Psoas muscle (tissue), 8 donors: ENCODE results near the gene PCDHA9. TPM values are rescaled to one million over a fixed set of nuclear protein-coding genes. Genes with fewer than 3 reads are reported as not detected.
"Not testable (repeated sequence)": the region's sequence is repeated elsewhere in the genome, so short reads cannot be mapped to it uniquely, and the experiment has no call there.

Experiments
- ATAC-seq, 4 donors: fragments of 200-7000 bp; cut with Tn5 transposase; one replicate each; pipeline ENCODE4 v1.9.1; 2020; ENCODE audit warnings: moderate library complexity in 3 of 4, mild to moderate bottlenecking in 2 of 4
- DNase-seq, 2 donors: peaks; one replicate each; pipeline ENCODE4 v3.0.0-alpha.2; 2020
- H3K27ac ChIP-seq: fragments of 200-600 bp; one replicate; pipeline ENCODE4 v1.8.0; 2022
- H3K27me3 ChIP-seq, 3 donors: fragments of 200-600 bp in 1 of 3; one replicate each; pipeline versions ENCODE4 v1.6.1 to v1.8.0; 2013 to 2022; ENCODE audit warnings: low read length in 2 of 3, mild to moderate bottlenecking in 2 of 3, moderate library complexity in 1 of 3; ENCODE audit not compliant: insufficient read depth in 3 of 3
- H3K36me3 ChIP-seq, 2 donors: fragments of 200-600 bp in 1 of 2; one replicate each; pipeline versions ENCODE4 v1.6.1 to v1.8.0; 2013 to 2022; ENCODE audit warnings: low read depth in 1 of 2, mild to moderate bottlenecking in 1 of 2, moderate library complexity in 1 of 2; ENCODE audit not compliant: insufficient read depth in 1 of 2
- H3K4me1 ChIP-seq: fragments of 200-600 bp; one replicate; pipeline ENCODE4 v1.8.0; 2022
- H3K4me3 ChIP-seq: fragments of 200-600 bp; one replicate; pipeline ENCODE4 v1.8.0; 2022; ENCODE audit warnings: mild to moderate bottlenecking
- H3K9me3 ChIP-seq: fragments of 200-600 bp; one replicate; pipeline ENCODE4 v1.8.0; 2022
- WGBS, 3 donors: extraction: QIAGEN DNeasy Blood & Tissue Kit; methylation state at CpG; one replicate each; pipeline versions ENCODE4 v1.1.6 to v1.1.7; 2013; 5-methylcytosine and 5-hydroxymethylcytosine counted together
- intact Hi-C, 2 donors: fragments of 100-400 bp; cut with DNase I; formaldehyde crosslinking; loops; one replicate each; pipeline versions ENCODE4 v1.11.0 to v1.14.2; 2022
- polyA plus RNA-seq, 3 donors: library from polyadenylated mRNA; stranded (reverse); fragments of 200-250 nt; gene quantifications; one replicate each; pipeline ENCODE4 v1.2.3, GENCODE V29; 2013
- total RNA-seq, 4 donors: library from RNA; stranded (reverse); fragmentation: NEBNext Ultra II Directional in 2 of 4; extraction: Animal tissue kit (Norgen Biotek cat#: 25700) in 2 of 4; gene quantifications; one replicate each; pipeline versions ENCODE4 v1.2.1 to v1.2.4, GENCODE V29; 2021 to 2023
- TF ChIP-seq, protein P1 (sequence below): fragments of 200-600 bp; IDR thresholded peaks from one replicate; pipeline ENCODE4 v1.8.0; 2022; ENCODE audit warnings: antibody characterized with exemption
- donor health status: healthy with polysubstance abuse.
- donor health status: DM: no; HTN: no; CAD: no; lungs with moderate emphysema.
- donor health status: Bipolar disorder and iron deficiency.
- donor health status: healthy.
- donor health status: DM: yes; HTN: yes; CAD: no.
- donor health status: DM: no; HTN: no; CAD: no.
- donor health status: DM: no; HTN: no; CAD: no.
- donor health status: DM: yes; HTN: yes; CAD: no.

PCDHA9 gene
- total and polyA plus RNA-seq, 7 donors, result 0.01 to 0.04 TPM; not detected in 5

- DNase-seq (no peak), ATAC-seq (no peak)
- TF ChIP-seq, protein P1, sequence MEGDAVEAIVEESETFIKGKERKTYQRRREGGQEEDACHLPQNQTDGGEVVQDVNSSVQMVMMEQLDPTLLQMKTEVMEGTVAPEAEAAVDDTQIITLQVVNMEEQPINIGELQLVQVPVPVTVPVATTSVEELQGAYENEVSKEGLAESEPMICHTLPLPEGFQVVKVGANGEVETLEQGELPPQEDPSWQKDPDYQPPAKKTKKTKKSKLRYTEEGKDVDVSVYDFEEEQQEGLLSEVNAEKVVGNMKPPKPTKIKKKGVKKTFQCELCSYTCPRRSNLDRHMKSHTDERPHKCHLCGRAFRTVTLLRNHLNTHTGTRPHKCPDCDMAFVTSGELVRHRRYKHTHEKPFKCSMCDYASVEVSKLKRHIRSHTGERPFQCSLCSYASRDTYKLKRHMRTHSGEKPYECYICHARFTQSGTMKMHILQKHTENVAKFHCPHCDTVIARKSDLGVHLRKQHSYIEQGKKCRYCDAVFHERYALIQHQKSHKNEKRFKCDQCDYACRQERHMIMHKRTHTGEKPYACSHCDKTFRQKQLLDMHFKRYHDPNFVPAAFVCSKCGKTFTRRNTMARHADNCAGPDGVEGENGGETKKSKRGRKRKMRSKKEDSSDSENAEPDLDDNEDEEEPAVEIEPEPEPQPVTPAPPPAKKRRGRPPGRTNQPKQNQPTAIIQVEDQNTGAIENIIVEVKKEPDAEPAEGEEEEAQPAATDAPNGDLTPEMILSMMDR, result no peak
- no peaks in the 10 kb centered on the region for H3K4me1 ChIP-seq
- H3K27me3 ChIP-seq, result peaks cover 0 to under 1% (median 0%) of the 10 kb centered on the region in 3 donors
- intact Hi-C loops, result no loop called here
- no peaks in the 10 kb centered on the region for H3K36me3 ChIP-seq
- WGBS, 3 donors, result 16 to 24% (median 21%) methylated on average over 43 to 47 of the region's 47 CpGs
- peaks cover 7% of the 10 kb centered on the region for H3K9me3 ChIP-seq
- no peak within 1 kb of the TSS for H3K4me3 ChIP-seq
- no peak within 1 kb of the TSS for H3K27ac ChIP-seq
These were observed 6.9 kb upstream of the PCDHA9 start, which contains the start of gene PCDHA8 for GRCh38 chr5:140840978-140841962. Gene PCDHA8, plus strand, starts transcription at chr5:140841187. Its CDS starts 135 bp downstream, at chr5:140841322.

- Histone ChIP-seq H3K27me3 (peaks cover 0 to 6% (median 0%) of the 10 kb centered on the region in 3 donors), H3K9me3 (peaks cover 4% of the 10 kb centered on the region), H3K27ac (no peak overlapping the region), H3K4me3 (no peak overlapping the region), H3K4me1 (no peaks in the 10 kb centered on the region), H3K36me3 (no peaks in the 10 kb centered on the region)
- ATAC-seq (no peak), DNase-seq (no peak)
- 41 to 46% methylated on average over 48 to 87 of the region's 87 CpGs; no CpG with 5 or more reads in 1 of the 3 donors for WGBS, 3 donors
- TF ChIP-seq, protein P1, result no peak
- intact Hi-C loops, result no loop called here
These were observed 5.1 kb upstream of the PCDHA9 start for GRCh38 chr5:140842798-140843733.

DNA sequence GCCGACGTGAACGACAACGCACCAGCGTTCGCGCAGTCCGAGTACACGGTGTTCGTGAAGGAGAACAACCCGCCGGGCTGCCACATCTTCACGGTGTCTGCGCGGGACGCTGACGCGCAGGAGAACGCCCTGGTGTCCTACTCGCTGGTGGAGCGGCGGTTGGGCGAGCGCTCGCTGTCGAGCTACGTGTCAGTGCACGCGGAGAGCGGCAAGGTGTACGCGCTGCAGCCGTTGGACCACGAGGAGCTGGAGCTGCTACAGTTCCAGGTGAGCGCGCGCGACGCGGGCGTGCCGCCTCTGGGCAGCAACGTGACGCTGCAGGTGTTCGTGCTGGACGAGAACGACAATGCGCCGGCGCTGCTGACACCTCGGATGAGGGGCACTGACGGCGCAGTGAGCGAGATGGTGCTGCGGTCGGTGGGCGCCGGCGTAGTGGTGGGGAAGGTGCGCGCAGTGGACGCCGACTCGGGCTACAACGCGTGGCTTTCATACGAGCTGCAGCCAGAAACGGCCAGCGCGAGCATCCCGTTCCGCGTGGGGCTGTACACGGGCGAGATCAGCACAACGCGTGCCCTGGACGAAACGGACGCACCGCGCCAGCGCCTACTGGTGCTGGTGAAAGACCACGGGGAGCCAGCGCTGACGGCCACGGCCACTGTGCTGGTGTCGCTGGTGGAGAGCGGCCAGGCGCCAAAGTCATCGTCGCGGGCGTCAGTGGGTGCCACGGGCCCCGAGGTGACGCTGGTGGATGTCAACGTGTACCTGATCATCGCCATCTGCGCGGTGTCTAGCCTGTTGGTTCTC is 1.9 kb downstream of the PCDHA9 start:
- 39 to 49% methylated on average over 25 to 101 of the region's 101 CpGs; no CpG with 5 or more reads in 1 of the 3 donors for WGBS, 3 donors
- H3K27me3 ChIP-seq, result peaks cover 0 to 11% (median 3%) of the 10 kb centered on the region in 3 donors
- H3K4me1 ChIP-seq, H3K4me3 ChIP-seq, H3K36me3 ChIP-seq, intact Hi-C loops, ATAC-seq, DNase-seq, H3K27ac ChIP-seq, H3K9me3 ChIP-seq: not testable (repeated sequence)

DNA sequence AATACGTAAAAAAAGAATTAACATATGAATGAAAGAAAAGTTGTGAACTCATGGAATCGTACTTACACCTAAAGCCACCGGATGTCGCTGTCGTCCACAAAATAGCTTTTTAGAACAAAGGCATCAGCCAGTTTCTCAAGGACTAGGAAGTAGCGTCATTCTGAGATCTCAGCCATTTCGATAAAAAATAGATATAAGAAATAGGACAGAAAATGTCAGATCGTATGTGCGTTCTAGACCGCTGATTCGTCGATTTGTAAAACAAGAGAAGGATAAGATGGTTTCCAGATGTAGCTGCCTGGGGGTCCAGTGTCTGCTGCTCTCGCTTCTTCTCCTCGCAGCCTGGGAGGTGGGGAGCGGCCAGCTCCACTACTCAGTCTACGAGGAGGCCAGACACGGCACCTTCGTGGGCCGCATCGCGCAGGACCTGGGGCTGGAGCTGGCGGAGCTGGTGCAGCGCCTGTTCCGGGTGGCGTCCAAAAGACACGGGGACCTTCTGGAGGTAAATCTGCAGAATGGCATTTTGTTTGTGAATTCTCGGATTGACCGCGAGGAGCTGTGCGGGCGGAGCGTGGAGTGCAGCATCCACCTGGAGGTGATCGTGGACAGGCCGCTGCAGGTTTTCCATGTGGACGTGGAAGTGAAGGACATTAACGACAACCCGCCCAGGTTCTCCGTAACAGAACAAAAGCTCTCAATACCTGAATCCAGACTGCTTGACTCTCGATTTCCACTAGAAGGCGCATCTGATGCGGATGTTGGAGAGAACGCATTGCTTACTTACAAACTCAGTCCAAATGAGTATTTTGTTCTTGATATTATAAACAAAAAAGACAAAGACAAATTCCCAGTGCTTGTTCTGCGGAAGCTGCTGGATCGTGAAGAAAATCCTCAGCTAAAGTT is 7.8 kb downstream of the PCDHA9 start, which contains the start of gene PCDHA10:
PCDHA10 (plus strand) TSS at position 126 of the 903 bp plus-strand sequence; CDS start at position 278, 152 bp downstream.
- DNase-seq (no peak), ATAC-seq (no peak)
- intact Hi-C loops, result no loop called here
- WGBS, 3 donors, result 18 to 19% methylated on average over 31 to 44 of the region's 44 CpGs; no CpG with 5 or more reads in 1 of the 3 donors
- Histone ChIP-seq H3K4me1 (no peaks in the 10 kb centered on the region), H3K4me3 (no peak within 1 kb of the TSS), H3K36me3 (no peaks in the 10 kb centered on the region), H3K9me3 (peaks cover 2% of the 10 kb centered on the region), H3K27ac (no peak within 1 kb of the TSS), H3K27me3 (peaks cover 0 to 14% (median 4%) of the 10 kb centered on the region in 3 donors)
- TF ChIP-seq, protein P1, result no peak
